ENCODE results near the gene TESPA1.

GRCh38 chr12:54954801-54955200 lies 29.8 kb downstream of the TESPA1 start:
- TF ChIP-seq CTCF (IDR thresholded peaks at IDR 0.05) (no peak), POLR2AphosphoS5 (IDR thresholded peaks at IDR 0.05; ENCODE audit: low read depth, low read length) (no peak)
